G401 (cell line): ENCODE results near the gene NRK. TPM values are rescaled to one million over a fixed set of nuclear protein-coding genes. Genes with fewer than 3 reads are reported as not detected.
"Not testable (repeated sequence)": the region's sequence is repeated elsewhere in the genome, so short reads cannot be mapped to it uniquely, and the experiment has no call there.

ENCODE experiments used
- DNase-seq: peaks from one replicate; pipeline ENCODE4 v3.0.0-alpha.2; 2015; ENCODE audit warnings: low spot score
- in situ Hi-C: cut with HindIII; loops from 2 replicates; pipeline ENCODE4 v1.10.0; 2016; ENCODE audit warnings: low sequenced_read_pairs, mixed read lengths
- total RNA-seq: library from RNA; depleted of rRNA; stranded (reverse); fragments of >200 nt; shearing (Covaris generic); gene quantifications from 2 replicates; pipeline ENCODE4 v1.2.3, GENCODE V29; 2014

NRK gene
- total RNA-seq, 1 experiment from 2014 or later: not detected

GRCh38 chrX:105876658-105877057 lies 54.3 kb downstream of the NRK start:
- in situ Hi-C loops: no loop called here
- DNase-seq: no peak

- DNase-seq: no peak
- in situ Hi-C loops: no loop called here
Measured at GRCh38 chrX:105880491-105880890, 58.2 kb downstream of the NRK start.

GRCh38 chrX:105882581-105883275 lies 60.4 kb downstream of the NRK start:
- no peak for DNase-seq
- in situ Hi-C loops: no loop called here

- no peak for DNase-seq
- in situ Hi-C loops: no loop called here
Measured at GRCh38 chrX:105894721-105895120, 72.4 kb downstream of the NRK start.

GRCh38 chrX:105909576-105909975 lies 87.2 kb downstream of the NRK start:
- in situ Hi-C loops: no loop called here
- no peak for DNase-seq

- in situ Hi-C loops: no loop called here
- no peak for DNase-seq
Measured at GRCh38 chrX:105910563-105911105, 88.3 kb downstream of the NRK start.

- no peak for DNase-seq
- in situ Hi-C loops: no loop called here
Measured at GRCh38 chrX:105945266-105945665, 122.9 kb downstream of the NRK start.

- no peak for DNase-seq
- in situ Hi-C loops: no loop called here
Measured at GRCh38 chrX:105969487-105969886, 147.1 kb downstream of the NRK start.

GRCh38 chrX:105972690-105973386 lies 150.5 kb downstream of the NRK start:
- in situ Hi-C loops: no loop called here
- no peak for DNase-seq

- in situ Hi-C loops: no loop called here
- DNase-seq: no peak
Measured at GRCh38 chrX:105973387-105973739, 151.0 kb downstream of the NRK start.

GRCh38 chrX:105975382-105975781 lies 153.0 kb downstream of the NRK start:
- peak; percentile 2 for DNase-seq
- in situ Hi-C loops: no loop called here

- in situ Hi-C loops: no loop called here
- DNase-seq: no peak
Measured at GRCh38 chrX:105981772-105982485, 159.6 kb downstream of the NRK start.

GRCh38 chrX:105988487-105988886 lies 166.1 kb downstream of the NRK start:
- DNase-seq, in situ Hi-C loops: not testable (repeated sequence)

GRCh38 chrX:105999294-105999693 lies 177.0 kb downstream of the NRK start:
- DNase-seq: no peak
- in situ Hi-C loops: no loop called here

- DNase-seq: no peak
- in situ Hi-C loops: no loop called here
Measured at GRCh38 chrX:106000203-106000602, 177.9 kb downstream of the NRK start.

- in situ Hi-C loops: not testable (repeated sequence)
Measured at GRCh38 chrX:106000609-106001008, 178.3 kb downstream of the NRK start.

GRCh38 chrX:106005684-106006083 lies 183.3 kb downstream of the NRK start:
- no peak for DNase-seq
- in situ Hi-C loops: no loop called here

More at GRCh38 chrX:106000609-106001008, 178.3 kb downstream of the NRK start:
- DNase-seq: not testable (repeated sequence)

GRCh38 chrX:106007815-106008214 lies 185.5 kb downstream of the NRK start:
- no peak for DNase-seq
- in situ Hi-C loops: no loop called here
